ENCODE results near the gene APOL2.
"Not testable (repeated sequence)": the region's sequence is repeated elsewhere in the genome, so short reads cannot be mapped to it uniquely, and the experiment has no call there.

Gene APOL2

DNA sequence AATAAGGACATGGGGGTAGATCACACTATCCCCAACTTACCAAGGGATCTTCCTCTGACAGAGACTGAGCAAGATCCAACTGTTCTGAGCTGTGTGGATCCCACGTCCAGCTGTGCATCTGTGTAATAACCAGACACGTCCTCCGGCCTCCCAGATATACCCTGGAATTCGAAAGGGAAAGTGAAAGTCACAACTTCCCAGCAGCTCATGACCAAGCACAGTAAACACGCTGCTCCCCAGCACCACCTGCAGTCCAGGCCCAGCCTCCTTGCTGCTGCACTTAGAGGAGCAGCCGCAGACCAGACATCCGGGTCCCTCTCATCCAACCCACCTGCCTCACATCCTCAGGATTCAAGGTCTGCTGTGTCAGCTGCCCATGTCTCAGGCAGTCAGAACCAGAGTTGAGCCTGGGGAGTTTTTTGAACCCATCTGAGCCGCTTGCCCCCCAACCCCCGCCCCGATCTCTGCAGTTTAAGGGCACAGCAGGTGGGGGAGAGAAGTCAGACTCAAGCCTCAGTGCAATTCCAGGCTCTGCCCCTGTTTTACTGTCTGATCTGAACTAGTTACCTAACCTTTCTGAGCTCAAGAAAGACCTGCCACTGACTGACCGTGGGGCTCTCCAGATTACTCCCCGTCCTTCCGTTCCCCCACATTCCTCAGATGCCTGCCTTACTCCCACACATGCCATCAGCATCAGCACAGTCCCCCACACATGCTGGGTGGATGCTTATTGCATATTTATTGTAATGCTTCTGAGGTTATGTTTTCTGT is at the start of gene APOL2:
TSS of gene APOL2 (minus strand) at position 127 of the 771 bp plus-strand sequence. CDS start 6,365 bp downstream, outside the sequence.
- peak; percentile 86 for DNase-seq

DNA sequence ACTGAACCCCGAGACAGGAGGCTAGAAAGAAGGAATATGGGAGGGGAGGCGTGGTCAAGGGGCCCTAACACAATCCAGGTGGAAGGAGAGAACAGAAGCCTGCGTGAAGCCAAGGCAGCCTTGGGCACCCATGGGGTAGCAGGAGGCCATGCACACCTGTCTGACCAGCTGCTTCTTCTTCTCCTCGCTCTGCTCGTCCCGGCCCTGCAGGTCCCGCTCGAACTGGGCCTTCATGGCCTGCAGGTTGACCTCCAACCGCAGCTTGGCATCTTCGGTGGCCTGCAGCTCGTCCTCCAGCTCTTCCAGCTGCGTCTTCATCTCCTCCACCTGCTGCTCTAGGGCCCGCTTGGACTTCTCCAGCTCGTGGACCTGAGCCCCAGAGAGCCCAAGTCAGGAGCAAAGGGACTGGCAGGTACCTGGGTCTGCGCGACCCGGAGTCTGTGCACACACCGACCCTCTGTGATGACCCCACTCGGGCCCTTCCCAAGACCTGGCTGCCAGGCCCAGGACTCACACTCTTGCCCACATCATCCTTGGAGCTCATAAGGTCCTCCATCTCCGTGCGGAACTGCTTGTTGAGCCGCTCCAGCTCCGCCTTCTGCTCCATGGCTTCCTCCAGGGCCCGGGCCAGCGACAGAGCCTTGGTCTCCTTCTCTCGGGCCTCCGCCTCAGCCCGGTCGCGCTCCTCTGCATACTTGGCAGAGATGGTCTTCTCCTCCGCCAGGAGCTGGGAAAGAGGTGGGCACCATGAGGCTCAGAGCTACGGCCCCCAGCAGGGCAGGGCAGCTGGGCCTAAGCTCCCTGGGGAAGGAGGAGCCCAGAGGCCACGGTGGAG is 49.5 kb upstream of the APOL2 start:
- DNase-seq: no peak

GRCh38 chr22:36287881-36288515 is 48.7 kb upstream of the APOL2 start:
- peak; percentile 16 for DNase-seq

DNA sequence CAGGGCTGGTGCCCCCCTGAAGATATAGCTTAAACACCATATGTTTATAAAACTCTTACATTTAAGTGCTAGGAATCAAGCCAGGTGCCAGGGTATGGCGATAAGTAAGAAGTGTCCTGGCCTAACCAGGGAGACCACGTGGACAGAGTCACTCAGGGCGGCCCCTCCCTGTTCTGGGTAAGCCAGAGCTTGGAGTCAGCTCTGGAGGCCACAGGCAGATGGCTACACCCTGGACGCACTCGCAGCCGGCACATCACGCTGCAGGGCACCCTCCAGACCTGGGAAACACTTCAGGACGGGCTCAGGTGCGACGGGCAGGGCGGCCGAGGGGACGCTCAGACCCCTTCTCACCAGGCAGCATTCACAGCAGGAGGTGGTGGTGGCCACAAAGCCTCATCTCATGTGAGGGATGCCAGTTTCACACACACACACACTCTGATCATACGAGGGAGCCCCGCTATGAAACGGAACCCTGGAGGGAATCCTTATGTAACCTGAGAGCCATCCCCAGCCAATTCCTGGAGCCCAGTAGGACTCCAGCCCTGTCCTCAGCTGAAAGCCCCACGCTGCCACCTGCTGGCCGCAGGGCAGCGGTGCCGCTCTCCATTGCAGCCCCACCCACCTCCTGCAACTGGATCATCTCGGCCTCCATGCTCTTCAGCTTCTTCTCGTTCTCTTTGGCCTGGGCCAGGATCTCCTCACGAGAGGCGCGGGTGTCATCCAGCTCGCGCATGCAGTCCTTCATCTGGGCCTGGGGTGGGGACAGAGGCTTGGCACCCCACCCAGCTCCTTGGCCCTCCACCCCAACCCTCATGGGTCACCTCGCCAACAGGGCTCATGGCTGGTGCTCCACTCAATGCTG is 47.0 kb upstream of the APOL2 start:
- peak; percentile 70 for DNase-seq

DNA sequence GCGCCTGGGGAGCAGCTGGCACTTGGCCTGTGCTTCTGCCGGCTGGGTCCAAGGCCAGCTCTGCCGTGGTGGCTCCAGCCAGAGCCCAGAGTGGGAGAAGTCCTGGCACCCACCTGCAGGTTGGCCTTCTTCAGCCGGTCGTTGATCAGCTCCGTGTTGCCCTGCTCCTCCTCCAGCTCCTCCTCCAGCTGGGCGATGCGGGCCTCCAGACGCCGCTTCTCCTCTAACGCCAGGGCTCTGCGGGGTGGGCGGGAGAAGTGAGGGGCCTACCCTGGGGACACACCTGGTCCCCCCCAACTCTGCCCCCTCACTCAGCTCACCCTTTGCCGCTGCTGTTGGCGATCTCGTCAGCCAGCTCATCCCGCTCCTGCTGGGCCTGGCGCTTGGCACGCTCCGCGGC is 46.2 kb upstream of the APOL2 start:
- no peak for DNase-seq

DNA sequence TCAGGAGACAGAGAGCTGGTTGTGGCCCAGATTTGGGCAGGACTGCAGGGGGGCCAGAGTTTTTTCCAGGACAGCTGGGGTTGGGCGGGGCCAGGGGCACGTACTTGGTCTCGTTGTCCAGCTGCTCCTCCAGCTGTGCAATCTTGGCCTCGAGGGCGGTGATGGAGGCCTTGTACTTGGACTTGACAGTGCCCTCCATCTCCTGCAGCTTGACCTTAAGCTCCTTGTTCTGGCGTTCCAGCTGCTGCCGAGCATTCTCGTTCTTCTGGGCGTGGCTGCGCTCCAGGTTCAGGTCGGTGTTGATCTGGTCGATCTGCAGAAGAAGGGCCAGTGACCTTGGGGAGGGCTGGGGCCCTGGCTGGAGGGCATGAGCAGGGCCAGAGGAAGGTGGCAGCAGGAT is 45.7 kb upstream of the APOL2 start:
- DNase-seq: no peak

- DNase-seq: no peak
Measured at GRCh38 chr22:36284171-36284571, 44.8 kb upstream of the APOL2 start.

DNA sequence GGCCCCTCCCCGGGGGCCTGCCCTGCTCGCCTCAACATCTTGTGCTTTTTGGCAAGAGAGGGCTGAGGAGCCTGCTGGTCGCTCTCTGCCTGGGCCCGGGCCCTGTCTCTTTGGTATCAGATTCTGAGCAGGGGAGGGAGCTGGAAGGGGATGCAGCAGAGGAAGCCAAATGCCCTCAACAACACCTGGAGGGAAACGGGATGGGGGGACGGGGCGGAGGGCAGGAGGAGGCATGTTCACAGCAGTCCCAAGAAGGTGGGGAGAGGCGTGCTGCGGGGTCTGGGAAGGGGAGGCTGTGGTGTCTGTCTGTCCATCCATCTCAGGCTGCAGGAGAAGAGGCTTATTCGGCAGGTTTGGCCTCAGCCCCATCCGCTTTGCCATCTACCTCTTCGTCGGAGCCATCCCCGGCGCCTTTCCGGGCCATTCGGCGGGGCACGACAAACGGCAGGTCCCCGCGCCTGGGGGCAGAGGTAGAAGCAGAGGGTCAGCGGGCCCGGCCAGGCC is 43.1 kb upstream of the APOL2 start:
- DNase-seq: no peak

DNA sequence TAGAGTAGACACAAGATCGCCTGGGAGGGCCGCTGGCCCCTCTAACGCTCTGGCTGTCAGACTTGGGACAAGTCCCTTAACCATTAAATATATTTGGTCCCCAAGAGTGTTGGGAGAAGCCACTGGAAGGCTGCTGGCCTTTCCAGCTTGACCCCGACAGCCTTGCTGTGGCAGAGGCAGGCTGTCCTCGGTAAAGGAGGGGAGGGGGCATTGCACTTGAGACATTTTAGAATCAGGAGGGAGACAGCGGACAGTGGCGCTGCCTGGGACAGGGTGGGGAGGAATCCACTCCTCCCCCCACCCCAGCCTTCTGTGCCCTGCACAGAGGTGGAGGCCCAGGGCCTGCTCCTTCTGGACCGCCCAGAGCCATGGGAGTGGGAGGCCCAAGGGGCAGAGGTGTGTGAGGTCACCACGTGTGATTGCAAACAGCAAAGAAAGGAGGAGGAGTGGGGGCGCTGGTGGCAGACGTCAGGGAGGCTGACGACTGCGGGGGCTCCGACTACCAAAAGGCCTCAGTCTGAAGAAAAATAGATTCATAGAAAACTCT is 42.5 kb upstream of the APOL2 start:
- no peak for DNase-seq

- no peak for DNase-seq
Measured at GRCh38 chr22:36280379-36280778, 41.1 kb upstream of the APOL2 start.

DNA sequence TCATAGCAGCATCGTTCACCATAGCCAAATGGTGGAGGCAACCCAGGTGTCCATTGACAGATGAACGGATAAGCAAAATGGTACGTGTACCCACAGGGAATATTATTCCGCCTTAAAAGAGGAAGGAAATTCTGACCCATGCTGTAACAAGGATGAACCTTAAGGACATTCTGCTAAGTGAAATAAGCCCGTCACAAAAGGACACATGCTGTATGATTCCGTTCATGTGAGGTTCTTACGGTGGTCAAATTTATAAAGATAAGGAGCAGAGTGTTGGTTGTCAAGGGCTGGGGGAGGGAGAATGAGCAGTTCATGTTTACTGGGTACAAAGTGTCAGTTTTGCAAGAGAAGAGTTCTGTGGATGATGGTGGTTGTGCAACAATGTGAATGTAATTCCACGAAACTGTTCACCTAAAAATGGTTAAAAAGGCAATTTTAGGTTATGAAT is 39.9 kb upstream of the APOL2 start:
- no peak for DNase-seq

- peak; percentile 60 for DNase-seq
Measured at GRCh38 chr22:36277482-36278291, 38.4 kb upstream of the APOL2 start.

- DNase-seq: no peak
Measured at GRCh38 chr22:36274531-36274930, 35.2 kb upstream of the APOL2 start.

DNA sequence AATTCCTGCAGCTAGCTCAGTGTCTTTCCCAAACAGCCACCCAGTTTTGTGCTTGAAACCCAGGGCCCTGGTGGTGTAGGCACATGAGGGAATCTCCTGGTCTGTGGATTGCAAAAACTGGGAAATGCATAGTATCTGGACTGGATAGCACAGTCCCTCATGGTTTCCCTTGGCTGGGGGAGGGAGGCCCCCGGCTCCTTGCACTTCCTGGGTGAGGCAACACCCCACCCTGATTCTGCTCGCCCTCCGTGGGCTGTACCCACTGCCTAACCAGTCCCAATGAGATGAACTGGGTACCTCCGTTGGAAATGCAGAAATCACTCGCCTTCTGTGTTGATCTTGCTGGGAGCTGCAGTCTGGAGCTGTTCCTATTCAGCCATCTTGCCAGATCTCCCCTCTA is 32.6 kb upstream of the APOL2 start:
- not testable (repeated sequence) for DNase-seq

DNA sequence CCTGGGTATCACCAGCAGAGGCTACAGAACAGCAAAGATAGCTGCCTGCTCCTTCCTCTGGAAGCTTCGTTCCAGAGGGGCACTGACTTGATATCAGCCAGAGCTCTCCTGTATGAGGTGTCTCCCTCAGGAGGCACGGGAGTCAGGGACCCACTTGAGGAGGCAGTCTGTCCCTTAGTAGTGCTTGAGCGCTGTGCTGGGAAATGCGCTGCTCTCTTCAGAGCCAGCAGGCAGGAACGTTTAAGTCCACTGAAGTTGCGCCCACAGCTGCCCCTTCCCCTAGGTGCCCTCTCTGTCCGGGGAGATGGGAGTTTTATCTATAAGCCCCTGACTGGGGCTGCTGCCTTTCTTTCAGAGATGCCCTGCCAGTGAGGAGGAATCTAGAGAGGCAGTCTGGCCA is 31.9 kb upstream of the APOL2 start:
- DNase-seq: not testable (repeated sequence)

DNA sequence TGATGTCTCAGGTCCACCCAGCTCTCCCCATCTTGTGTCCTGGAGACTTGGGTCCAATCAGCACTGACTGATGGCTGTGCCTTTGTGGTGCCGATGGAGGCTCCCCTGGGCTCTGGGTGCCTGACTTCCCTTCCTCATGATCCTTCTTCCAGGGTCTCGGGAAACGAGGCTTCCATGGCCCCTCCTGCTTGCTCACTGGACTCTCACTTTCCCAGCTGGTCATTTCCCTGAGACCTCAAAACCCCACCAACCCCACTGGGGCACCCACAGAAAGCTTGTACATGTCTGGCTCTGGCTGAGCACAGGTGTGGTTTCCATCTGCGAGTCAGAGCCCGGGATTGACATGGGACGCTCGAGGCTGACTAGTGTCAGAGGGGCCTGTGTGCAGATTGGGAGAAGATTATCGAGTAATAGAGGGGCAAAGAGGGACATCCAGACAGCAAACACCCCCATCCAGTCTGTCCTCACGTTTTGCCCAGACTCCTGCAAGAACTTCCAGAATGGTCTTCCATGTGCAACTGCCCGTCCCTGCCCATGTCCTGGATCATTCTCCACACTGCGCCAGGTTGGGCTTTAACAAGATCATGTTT is 28.7 kb upstream of the APOL2 start:
- no peak for DNase-seq

DNA sequence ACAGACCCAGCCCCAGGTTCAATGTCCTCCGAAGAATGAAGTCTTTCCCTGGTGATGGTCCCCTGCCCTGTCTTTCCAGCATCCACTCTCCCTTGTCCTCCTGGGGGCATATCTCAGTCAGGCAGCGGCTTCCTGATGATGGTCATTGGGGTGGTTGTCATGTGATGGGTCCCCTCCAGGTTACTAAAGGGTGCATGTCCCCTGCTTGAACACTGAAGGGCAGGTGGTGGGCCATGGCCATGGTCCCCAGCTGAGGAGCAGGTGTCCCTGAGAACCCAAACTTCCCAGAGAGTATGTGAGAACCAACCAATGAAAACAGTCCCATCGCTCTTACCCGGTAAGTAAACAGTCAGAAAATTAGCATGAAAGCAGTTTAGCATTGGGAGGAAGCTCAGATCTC is 27.7 kb upstream of the APOL2 start:
- no peak for DNase-seq

DNA sequence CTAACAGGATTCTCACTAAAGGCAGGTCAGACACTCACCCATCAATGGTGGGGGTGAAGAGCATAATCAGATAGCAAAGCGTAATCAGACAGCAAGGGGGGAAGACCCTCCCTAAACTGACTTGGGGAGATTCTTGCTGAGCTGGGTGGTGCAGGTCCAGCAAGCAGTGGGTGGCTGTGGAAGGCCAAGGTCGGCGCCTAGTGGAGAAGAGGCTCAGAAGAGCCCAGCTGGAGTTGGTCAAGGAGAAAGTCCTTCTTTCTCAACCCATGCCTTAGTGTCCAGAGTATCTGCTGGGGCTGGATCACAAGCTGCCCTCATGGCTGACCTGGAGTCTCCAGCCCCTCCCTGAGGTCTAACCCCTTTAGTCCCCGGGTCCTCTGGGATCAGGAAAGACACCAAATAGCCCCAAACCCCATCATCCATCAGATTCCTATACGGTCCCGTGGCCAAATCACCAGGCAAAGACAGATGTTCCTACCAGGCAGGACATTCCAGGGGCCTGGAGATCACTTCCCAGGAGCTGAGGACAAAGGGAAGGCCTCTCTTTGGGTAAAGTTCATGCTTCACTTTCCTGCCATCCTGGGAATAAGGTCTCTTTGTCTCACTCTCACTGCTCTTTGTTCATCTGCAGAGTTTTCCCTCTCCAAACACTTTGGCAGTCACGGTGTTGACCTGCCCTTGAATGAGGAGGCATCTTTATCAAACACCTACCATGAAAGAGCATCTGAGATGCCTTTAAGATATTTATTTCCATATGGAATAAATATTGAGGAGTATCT is 24.7 kb upstream of the APOL2 start:
- DNase-seq: not testable (repeated sequence)

GRCh38 chr22:36263216-36263673 is 23.9 kb upstream of the APOL2 start:
- not testable (repeated sequence) for DNase-seq

GRCh38 chr22:36262307-36262706 is 23.0 kb upstream of the APOL2 start:
- DNase-seq: not testable (repeated sequence)

Measured in DMS53 (cell line).